ENCODE measurements around the gene MUC13.

Gene MUC13

DNA sequence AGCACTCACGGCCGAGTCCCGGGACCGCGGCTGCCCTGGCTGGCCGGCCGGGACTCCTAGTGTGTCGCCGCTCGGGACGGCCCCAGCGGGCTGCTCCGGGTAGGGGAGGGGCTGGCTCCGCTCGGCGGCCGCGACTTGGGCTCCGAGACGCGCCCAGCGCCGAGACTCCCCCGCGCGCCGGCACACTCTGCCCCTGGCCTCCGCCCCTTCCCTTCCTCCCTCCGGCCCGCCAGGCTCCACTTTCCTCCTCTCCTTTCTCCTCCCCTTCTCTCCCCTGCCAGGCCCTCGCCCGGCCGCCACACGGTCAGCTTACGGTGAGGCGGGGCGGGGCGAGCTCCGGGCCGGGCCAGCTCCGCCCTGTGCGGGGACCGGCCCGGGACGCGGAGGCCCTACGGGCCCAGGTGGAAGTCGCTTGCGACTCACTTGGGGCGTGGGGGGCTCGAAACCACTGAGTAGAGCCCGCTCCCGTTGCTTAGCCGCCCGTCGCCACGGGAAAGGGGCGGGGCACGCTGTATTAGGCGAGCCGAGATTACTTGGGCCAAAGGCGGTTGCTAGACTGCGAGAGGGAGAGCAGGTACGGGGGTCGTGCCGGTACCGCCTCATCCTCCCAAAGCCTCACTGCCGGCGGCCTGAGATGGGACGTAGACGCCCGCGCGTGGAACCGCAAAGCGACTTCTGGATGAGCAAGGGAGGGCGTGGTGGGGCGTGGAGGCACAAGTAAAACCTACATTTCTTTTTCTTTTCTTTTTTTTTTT, 47.2 kb downstream of the MUC13 start, which contains the start of gene ITGB5:
Gene ITGB5 (minus strand): TSS at position 189 of the 755 bp plus-strand sequence. CDS start 365 bp downstream, outside the sequence.
- peak; percentile 79 for DNase-seq (ENCODE audit: low spot score)

GRCh38 chr3:124886168-124887056, 48.1 kb downstream of the MUC13 start:
- peak; percentile 78 for DNase-seq (ENCODE audit: low spot score)
- no peak for TF ChIP-seq CTCF (IDR thresholded peaks at IDR 0.05; ENCODE audit: extremely low read depth, missing control alignments)

More for the DNA sequence above, 47.2 kb downstream of the MUC13 start, which contains the start of gene ITGB5:
- TF ChIP-seq CTCF (IDR thresholded peaks at IDR 0.05; ENCODE audit: extremely low read depth, missing control alignments), result no peak

DNA sequence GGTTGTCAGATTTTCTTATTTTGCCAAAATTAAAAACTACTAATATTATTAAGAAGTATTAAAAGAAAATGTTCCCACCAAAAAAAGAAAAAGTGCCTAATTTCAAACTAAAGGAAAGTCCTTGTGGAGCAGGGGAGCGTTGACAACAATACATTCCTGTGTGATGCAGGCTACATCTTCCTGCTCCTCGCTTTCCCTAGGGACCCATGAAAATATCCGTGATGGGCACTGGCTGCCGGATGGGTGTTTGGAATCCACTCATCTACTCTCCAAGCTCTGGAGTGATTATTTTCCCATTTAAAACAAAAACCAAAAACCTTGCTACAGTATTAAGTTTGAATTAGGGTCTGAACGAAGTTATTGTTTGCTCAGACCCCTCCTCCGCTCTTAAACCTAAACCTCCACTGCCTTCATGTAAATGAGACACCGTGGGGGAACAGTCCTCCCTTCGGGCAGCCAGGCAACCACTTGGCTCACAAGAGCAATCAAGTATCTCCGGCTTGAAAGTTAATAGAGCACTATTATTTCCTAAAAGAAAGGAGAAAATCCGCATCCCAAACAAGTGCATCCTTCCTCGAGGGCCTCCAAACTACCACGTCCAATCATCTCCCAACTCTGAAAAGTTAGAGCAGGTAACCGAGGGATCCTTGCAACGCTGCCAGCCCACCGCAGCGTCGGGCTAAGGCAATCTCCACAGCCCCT, 48.9 kb downstream of the MUC13 start:
- no peak for TF ChIP-seq CTCF (IDR thresholded peaks at IDR 0.05; ENCODE audit: extremely low read depth, missing control alignments)
- DNase-seq (ENCODE audit: low spot score), result no peak

DNA sequence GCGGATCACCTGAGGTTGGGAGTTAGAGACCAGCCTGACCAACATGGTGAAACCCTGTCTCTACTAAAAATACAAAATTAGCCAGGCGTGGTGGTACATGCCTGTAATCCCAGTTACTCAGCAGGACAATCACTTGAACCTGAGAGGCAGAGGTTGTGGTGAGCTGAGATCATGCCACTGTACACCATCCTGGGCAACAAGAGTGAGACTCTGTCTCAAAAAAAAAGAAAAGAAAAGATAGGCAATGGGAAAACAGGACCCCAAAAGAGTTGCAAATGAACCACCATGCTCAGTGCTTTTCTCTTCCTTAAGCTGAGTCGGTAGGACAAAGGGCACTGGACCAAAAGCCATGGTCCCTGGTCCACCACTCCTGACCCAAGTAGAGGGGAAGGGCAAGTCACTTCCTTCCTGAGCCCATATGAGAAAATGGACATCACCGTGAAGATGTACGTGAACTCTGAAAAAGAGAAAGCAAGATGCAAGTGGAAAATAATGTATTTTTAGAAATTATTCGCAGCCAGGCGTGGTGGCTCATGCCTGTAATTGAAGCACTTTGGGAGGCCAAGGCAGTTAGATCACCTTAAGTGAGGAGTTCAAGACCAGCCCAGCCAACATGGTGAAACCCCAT, 50.0 kb downstream of the MUC13 start:
- no peak for TF ChIP-seq CTCF (IDR thresholded peaks at IDR 0.05; ENCODE audit: extremely low read depth, missing control alignments)
- DNase-seq (ENCODE audit: low spot score), result no peak

DNA sequence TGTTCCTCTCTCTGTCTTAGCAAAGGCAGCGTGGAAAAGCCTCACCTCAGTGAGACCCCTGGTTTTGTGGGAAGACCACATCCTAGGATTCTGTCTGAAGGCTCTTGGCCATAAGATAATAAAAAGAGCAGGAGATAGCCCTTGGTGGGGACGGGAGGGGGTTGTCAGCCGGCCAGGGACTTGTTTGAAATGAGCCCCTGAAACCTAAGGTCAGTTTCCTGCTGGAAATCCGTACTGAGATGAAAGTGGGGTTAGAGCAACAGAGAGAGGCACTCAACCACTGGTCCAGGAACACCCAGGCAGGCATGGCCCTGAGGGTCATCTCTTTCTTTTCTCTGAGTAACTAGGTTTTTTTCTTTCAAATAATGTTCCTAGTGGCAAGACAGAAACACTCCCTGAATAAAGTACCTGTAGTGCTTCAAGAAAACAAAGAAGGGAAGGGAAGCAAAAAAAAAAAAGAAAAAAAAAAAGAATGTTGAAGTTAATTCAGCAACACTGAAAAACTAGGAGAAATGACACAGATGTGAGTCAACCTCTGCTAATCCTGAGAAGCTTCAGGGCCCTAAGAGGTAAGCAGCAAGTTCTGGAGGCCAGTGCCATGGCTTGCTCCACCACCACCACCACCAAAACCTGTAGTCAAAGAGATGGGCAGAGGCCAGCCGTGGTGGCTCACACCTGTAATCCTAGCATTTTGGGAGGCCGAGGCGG, 50.6 kb downstream of the MUC13 start:
- no peak for TF ChIP-seq CTCF (IDR thresholded peaks at IDR 0.05; ENCODE audit: extremely low read depth, missing control alignments)
- no peak for DNase-seq (ENCODE audit: low spot score)

DNA sequence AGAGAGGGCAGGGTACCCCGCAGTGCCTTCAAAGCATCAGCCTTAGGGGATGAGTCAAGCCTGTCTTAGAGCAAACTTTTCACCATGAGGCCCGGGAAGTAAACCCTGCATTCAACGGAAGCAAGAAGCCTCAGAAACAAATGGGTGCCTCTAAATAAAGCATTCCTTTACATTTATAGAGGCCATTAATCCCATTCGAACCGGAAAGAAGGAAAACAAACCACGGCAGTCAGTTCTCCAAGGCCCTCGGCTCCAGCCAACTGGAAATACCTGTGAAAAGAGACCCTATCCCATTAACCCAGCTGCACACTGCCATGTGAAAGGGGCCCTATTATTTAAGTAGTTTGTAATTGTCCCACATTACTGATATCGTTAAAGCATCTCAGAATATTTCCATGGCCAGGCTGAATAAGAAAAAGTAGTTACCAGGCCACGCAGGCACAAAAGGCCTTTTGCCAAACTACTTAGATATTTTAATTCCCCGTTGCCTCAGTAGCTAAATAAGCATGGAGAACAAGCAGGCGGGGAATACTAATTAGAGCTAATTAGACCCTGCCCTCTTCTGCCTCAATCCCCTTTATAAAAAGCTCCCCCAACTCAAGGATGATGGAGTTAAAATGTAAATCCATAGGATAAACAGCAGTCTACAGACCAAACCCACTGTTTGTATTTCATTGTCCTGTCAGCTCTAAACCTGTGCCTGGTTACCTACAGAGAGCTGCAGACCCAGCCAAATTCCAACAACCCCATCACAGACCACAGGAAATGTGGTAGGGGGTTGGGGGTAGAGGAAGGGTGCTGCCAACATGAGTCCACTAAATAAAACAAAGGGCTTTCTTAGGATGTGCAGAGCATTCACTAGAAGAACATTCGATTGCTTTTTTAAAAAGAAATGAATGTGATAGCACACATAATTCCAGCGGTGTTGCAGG, 51.5 kb downstream of the MUC13 start:
- no peak for TF ChIP-seq CTCF (IDR thresholded peaks at IDR 0.05; ENCODE audit: extremely low read depth, missing control alignments)
- no peak for DNase-seq (ENCODE audit: low spot score)

Measured in GM20000 (cell line).